HG03108 (cell line): ENCODE data around the gene APBA2.

Experiments
- ATAC-seq: cut with Tn5 transposase; IDR thresholded peaks from one replicate; pipeline ENCODE4 v1.9.1; 2021; ENCODE audit warnings: moderate library complexity; ENCODE audit not compliant: unreplicated experiment

Gene APBA2

DNA sequence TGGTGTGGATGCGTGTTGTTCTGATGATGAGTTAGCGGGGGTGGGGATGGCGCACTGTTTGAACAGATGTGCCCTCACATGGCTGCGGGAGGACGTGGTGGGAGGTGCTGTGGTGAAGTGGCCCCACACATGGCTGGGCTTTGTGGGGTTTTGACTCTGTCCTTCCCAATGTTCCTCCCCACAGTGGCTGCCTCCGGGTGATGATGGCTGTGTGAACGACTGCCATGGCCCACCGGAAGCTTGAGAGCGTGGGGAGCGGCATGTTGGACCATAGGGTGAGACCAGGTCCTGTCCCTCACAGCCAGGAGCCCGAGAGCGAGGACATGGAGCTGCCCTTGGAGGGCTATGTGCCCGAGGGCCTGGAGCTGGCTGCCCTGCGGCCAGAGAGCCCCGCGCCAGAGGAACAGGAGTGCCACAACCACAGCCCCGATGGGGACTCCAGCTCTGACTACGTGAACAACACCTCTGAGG, 167.9 kb downstream of the APBA2 start:
- ATAC-seq, result no peak

DNA sequence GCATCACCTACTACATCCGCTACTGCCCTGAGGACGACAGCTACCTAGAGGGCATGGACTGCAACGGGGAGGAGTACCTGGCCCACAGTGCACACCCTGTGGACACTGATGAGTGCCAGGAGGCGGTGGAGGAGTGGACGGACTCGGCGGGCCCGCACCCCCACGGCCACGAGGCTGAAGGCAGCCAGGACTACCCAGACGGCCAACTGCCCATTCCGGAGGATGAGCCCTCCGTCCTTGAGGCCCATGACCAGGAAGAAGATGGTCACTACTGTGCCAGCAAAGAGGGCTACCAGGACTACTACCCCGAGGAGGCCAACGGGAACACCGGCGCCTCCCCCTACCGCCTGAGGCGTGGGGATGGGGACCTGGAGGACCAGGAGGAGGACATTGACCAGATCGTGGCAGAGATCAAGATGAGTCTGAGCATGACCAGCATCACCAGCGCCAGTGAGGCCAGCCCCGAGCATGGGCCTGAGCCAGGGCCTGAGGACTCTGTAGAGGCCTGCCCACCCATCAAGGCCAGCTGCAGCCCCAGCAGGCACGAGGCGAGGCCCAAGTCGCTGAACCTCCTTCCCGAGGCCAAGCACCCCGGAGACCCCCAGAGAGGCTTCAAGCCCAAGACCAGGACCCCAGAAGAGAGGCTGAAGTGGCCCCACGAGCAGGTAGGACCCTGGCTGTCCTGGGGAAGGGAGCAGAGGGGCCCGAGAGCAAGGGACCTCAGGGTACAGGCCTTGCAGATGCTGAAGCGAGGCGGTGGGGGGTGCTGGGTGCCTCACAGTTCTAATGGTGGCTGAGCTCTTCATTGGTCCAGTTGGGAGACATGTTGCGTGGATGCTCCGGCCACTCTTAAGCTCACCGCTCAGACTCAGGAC, 168.6 kb downstream of the APBA2 start:
- ATAC-seq, result no peak

GRCh38 chr15:29055876-29056275, 170.1 kb downstream of the APBA2 start:
- ATAC-seq, result no peak

DNA sequence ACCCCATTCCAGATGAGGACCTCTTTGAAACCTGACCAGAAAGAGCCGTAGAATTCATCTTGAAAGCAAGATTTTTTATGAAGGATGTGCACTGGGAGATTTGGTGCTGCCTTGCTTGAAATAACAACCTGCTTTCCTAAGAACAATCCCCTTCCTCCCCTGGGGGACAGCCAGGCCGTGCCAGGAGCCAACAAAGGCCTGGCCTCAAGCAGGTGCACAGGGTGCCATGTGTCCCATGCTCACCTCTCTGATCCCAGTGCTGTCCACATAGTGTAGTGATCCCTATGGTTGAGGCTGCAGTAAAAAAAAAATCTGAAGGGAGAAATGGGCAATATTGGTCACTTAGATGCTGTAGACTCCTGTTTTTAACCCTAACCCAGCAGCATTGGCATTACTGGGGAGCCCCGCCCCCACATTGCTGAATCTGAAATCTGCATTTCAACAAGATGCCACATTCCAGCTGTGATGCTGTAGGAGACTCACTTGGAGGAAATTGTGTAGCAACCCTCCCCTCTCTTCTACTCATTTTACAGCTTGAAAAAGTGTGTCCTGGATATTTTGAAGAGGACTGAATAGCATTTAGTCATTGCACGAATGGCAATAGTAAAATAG, 171.2 kb downstream of the APBA2 start:
- ATAC-seq, result no peak

DNA sequence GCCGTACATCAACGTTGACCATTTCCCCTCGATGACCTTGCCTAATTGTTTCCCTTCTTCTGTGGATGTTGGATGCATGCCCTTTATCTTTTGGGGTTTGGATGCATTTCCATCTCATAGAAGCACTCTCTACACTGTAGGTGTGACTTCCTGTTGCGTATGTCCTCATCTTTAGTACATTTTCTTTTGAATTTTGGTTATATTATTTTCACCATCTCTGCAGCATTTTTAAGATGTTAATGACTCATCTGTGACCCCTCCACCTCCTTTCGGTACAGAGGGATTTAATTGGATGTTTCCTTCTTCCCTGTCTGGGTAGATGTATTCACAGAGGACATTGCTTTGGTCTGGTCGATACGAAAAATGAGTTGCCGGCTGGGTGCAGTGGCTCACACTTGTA, 172.1 kb downstream of the APBA2 start:
- no peak for ATAC-seq

DNA sequence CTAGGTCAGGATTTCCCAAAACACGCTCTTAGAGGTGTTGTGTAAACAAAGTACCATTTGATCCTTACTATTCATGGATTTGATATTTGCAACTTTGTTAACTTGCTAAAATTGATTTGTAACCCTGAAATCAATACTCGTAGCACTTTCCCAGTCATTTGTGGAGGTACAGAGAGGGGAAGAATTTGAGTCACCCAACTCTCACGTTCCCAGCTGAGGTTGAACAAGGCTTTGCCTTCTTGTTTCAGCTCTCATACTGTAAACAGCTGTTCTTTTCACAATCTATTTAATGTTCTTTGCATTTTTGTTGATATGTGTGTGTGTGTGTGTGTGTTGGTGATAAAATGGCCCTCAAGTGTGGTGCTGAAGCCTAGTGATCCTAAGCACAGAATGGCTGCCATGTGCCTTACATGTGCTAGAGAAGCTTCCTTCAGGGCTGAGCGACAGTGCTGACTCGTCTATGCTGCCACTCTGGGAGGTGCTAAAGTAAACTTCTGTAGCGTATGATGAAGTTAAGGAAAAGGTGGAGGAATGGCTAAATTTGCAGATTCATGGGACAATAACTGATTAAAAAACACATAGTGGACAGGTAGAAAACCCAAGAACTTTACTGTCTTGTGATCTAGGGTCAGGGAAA, 173.2 kb downstream of the APBA2 start:
- ATAC-seq, result no peak

DNA sequence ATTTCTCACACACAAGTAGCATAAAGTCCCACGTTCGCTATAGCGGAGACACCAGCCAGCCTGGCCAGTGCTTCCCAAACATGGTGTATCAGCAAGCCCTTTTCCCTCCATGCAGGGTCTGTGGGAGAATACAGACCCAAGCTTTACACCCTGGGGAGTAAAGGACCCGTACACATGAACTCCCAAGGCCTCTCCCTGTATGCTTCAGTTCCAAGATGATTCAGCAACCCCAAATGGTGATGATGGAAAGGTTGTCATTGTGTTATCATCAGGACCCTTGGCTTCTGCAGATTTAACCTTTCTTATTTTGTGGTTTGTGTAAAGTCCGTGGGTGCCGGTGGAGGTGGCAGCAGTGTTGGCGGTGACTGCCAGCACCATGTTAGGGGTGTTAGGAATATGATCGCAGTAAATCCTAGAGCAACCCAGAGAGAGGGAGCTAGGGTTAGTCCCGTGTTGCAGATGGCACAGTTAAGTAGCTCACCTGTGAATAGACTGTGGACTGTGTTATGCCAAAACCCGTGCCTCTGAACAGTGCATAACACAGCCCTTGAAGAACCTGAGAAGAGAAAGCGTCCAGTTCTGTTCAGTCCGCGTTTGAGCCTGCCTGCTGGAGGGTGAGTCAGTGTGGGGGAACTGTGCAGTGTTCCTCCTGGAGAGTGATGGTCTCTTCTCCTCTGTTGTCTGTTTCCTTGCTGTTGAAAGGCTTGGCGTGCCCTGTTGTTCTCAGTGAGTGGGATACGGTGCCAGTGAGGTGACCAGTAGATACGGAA, 174.3 kb downstream of the APBA2 start:
- ATAC-seq, result no peak

DNA sequence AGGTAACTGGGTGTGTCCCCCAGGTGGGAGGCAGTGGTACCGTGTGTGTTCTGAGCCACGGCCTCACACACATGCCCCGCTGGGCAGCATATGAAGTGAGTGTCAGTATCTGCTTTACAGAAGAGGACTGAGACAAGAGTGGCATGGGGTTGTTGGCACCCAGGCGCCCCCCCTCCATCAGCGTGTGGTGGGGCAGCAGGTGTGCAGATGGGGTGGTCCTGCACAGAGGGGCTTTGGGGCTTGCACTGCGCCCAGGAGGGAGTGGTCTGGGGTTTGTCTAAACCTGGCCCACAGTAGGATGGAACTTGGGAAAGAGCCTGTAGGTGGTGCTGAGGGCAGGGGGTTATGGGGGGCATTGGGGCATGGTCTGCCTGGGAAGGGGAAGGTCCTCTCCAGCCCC, 176.0 kb downstream of the APBA2 start:
- no peak for ATAC-seq

- ATAC-seq, result no peak
Measured at GRCh38 chr15:29062179-29062591, 176.4 kb downstream of the APBA2 start.

- no peak for ATAC-seq
Measured at GRCh38 chr15:29062626-29063025, 176.9 kb downstream of the APBA2 start.

DNA sequence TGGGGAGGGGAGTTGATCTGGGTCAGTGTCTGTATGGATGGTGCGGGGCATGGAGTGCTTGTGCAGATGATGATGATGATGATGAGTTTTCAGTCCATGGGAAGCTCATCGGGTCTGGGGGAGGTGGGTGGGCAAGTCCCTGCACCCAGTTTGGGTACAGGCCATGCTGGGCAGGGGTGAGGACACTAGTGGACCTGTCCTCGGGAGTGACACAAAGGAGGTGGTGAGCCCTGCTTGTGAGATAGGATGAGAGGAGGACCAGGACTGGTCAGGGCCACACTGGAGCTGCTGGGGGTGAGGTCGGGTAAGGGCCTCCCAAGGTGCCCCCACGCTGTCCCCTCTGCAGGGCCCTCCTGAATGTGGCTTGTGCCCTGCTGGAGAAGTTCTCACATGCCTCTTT, 177.9 kb downstream of the APBA2 start:
- no peak for ATAC-seq

- no peak for ATAC-seq
Measured at GRCh38 chr15:29064290-29064689, 178.5 kb downstream of the APBA2 start.

DNA sequence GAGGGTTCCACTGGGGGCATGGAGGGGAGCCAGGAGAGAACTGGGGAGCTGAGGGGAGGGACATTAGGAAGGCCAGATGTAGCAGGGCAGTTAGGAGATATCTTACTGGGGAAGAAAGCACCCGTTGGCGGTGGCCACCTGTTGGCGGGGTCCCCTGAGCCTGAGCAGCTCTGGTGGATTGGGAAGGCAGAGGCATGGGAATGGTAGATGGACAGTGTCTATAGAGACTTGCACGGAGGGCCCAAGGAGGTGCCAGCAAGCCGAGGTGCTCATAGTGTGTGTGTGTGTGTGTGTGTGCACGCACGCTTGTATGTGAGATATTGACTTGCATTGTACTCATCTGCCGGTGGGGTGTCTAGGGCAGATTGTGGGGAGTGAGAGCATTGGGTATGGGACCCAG, 179.0 kb downstream of the APBA2 start:
- no peak for ATAC-seq

- no peak for ATAC-seq
Measured at GRCh38 chr15:29065571-29065970, 179.8 kb downstream of the APBA2 start.

DNA sequence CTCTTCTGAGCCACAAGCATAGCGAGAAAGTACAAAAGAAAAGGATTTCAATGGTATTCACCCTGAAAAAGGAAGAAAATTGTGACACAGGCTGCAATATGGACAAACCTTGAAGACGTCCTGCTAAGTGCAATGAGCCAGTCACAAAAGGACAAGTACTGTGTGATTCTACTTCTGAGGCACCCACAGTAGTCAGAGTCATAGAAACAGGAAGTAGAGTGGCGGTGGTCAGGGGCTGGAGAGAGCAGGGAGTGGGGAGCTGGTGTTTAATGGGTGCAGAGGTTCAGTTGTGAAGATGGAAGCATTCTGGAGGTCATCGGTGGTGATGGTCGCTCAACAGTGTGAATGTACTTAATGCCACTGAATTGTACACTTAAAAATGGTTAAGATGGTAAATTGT, 180.5 kb downstream of the APBA2 start:
- ATAC-seq, result no peak

GRCh38 chr15:29066838-29067237, 181.1 kb downstream of the APBA2 start:
- no peak for ATAC-seq

DNA sequence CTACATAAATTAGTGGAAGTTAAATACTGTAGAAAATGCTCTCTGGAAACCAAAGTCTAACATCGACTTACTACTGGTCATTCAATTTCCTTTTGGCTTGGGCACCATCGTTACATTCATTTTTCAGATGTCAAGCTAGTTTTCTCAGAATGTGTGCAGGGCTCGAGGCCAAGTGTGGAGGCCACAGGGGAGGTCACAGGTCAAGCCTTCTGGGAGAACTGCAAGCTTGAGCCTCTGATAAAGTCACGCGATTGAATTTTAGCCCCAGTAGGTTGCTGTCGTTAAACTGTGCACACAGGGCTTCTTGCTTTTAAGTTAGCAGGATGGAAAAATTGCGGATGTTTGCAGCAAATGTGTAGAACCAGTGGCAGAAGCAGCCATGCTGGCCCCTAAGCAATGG, 182.2 kb downstream of the APBA2 start:
- no peak for ATAC-seq

DNA sequence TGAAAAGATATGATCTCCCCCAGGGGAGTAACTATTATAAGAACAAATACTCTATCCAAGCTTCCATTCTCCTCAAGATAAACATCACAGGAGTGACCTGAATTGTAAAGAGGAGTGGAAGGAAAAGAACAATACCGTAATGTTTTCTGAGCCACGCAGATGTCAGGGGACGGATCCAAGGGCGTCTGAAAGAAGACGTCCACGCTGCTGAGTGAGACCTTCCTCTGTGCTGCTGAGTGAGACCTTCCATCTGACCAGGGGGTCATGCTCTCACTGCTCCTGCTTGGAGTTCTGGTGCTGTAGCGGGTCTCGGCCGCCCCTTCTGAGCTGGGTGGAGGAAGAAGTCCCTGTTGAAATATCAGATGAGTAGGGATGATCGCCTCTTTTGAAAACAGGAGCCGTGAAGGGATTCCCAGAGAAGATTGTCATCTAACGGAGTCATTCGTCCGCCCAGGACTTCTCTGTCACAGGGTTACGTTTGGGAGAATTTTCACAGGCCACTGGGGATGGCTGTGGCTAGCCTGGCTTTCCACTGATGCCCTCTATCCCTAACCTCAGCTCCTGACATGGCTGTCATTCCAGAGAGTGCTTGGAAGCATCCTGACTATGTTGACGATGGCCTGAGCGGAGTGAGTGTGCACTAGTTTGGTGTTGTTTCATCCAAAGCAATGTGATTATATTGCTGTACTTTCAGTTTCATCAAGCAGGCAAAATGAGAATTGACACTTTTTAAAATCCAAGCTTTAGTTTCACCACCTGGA, 184.9 kb downstream of the APBA2 start:
- ATAC-seq, result no peak

GRCh38 chr15:29071232-29071881, 185.6 kb downstream of the APBA2 start:
- no peak for ATAC-seq

DNA sequence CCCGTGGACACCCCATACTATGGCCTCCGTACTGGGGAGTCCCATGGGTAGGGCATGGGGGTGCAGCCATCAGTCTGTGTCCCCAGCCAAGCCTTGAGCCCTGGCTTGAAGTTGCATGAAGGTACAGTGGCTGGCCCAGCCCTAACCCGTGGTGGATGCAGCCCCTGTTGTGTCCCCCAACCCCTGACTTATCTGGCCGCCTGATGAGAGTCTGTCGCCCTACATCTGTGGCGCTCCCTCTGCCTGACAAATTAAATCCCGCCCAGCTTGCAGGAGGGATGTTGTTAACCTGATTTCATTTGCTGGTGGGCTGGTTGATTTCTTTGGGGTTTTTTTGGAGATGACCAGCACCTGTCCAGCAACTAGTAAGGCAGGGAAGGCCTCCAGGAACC, 186.1 kb downstream of the APBA2 start:
- ATAC-seq, result no peak
